ENCODE results near the gene TTBK1. TPM values are rescaled to one million over a fixed set of nuclear protein-coding genes. Genes with fewer than 3 reads are reported as not detected.
"Not testable (repeated sequence)": the region's sequence is repeated elsewhere in the genome, so short reads cannot be mapped to it uniquely, and the experiment has no call there.

TTBK1 gene
- polyA plus RNA-seq, 12 donors = 0.05 to 0.15 (median 0.07) TPM; not detected in 4

GRCh38 chr6:43302126-43302525 is 58.8 kb downstream of the TTBK1 start:
- DNase-seq = no peak

- DNase-seq = not testable (repeated sequence)
These were observed 59.7 kb downstream of the TTBK1 start for GRCh38 chr6:43303006-43303405.

- no peak for DNase-seq
These were observed 60.6 kb downstream of the TTBK1 start for GRCh38 chr6:43303751-43304331.

- DNase-seq = no peak
These were observed 61.1 kb downstream of the TTBK1 start for GRCh38 chr6:43304361-43304760.

GRCh38 chr6:43304882-43305281 is 61.6 kb downstream of the TTBK1 start:
- DNase-seq = no peak

GRCh38 chr6:43306086-43306485 is 62.8 kb downstream of the TTBK1 start:
- no peak for DNase-seq

GRCh38 chr6:43307451-43308100 is 64.3 kb downstream of the TTBK1 start:
- DNase-seq = no peak

- DNase-seq = peak; percentile 40
These were observed 65.1 kb downstream of the TTBK1 start, which contains the start of gene CRIP3 for GRCh38 chr6:43308101-43308989. Gene CRIP3 (minus strand): TSS chr6:43308826. CDS start chr6:43308792, 34 bp downstream.

- no peak for DNase-seq
These were observed 65.8 kb downstream of the TTBK1 start for GRCh38 chr6:43308990-43309477.

GRCh38 chr6:43310134-43310533 is 66.9 kb downstream of the TTBK1 start:
- no peak for DNase-seq

- no peak for DNase-seq
These were observed 67.3 kb downstream of the TTBK1 start for GRCh38 chr6:43310624-43311023.

GRCh38 chr6:43311666-43312065 is 68.4 kb downstream of the TTBK1 start:
- no peak for DNase-seq

- DNase-seq = no peak
These were observed 70.5 kb downstream of the TTBK1 start for GRCh38 chr6:43313813-43314212.

GRCh38 chr6:43318011-43318410 is 74.7 kb downstream of the TTBK1 start:
- DNase-seq = no peak

- no peak for DNase-seq
These were observed 82.6 kb downstream of the TTBK1 start for GRCh38 chr6:43325876-43326275.

- no peak for DNase-seq
These were observed 85.2 kb downstream of the TTBK1 start for GRCh38 chr6:43328528-43328927.

GRCh38 chr6:43331470-43331869 is 88.2 kb downstream of the TTBK1 start:
- no peak for DNase-seq

- DNase-seq = no peak
These were observed 88.6 kb downstream of the TTBK1 start for GRCh38 chr6:43331891-43332290.

- peak; percentile 26 for DNase-seq
These were observed 91.3 kb downstream of the TTBK1 start for GRCh38 chr6:43334466-43335095.

- DNase-seq = no peak
These were observed 92.2 kb downstream of the TTBK1 start for GRCh38 chr6:43335469-43335868.

GRCh38 chr6:43336382-43336781 is 93.1 kb downstream of the TTBK1 start:
- no peak for DNase-seq

Measured in muscle of arm (tissue), 12 donors.